GM12878 (cell line): Measurements from ENCODE around the gene CGN. TPM values are rescaled to one million over a fixed set of nuclear protein-coding genes. Genes with fewer than 3 reads are reported as not detected.

Experiments
- ATAC-seq: fragments of 200-7000 bp; cut with Tn5 transposase; 3 replicates; pipeline ENCODE4 v1.9.1; 2020; ENCODE audit warnings: mild to moderate bottlenecking, moderate library complexity
- BruUV-seq: library from RNA; stranded (reverse); fragments of 400-500 nt; replicated peaks from 2 replicates; lab custom pipeline; 2021; lab: Mats Ljungman, UMichigan
- CTCF ChIA-PET: fragments of 300-600 bp; sonication (Branson Sonifier 250); formaldehyde crosslinking; extraction: SDS; loops from one replicate; lab custom pipeline; 2021; ENCODE audit warnings: inconsistent platforms; lab: Yijun Ruan, JAX
- POLR2A ChIA-PET: fragments of 350-600 bp; formaldehyde crosslinking; extraction: SDS; loops from one replicate; lab custom pipeline; 2021; ENCODE audit warnings: inconsistent platforms; lab: Charles Lee
- RAD21 ChIA-PET: fragments of 300-600 bp; sonication (Branson Sonifier 250); formaldehyde crosslinking; loops from one replicate; lab custom pipeline; 2023; ENCODE audit warnings: antibody characterized with exemption; ENCODE audit not compliant: unreplicated experiment; lab: Charles Lee
- SMC1A ChIA-PET: fragments of 300-600 bp; sonication (Branson Sonifier 250); formaldehyde crosslinking; loops from one replicate; lab custom pipeline; 2023; ENCODE audit not compliant: unreplicated experiment, uncharacterized antibody; lab: Charles Lee
- DNase-seq: peaks from one replicate; pipeline ENCODE4 v3.0.0-alpha.2; 2011; ENCODE audit warnings: low read depth, low spot score
- FAIRE-seq: peaks from 3 replicates; lab custom pipeline; 2011; peaks lifted over from hg19 to GRCh38; lab: Jason Lieb, UNC
- H2AFZ ChIP-seq: 2 replicates; pipeline ENCODE4 v1.6.0; 2011; ENCODE audit warnings: low read depth, low read length, control low read depth; ENCODE audit not compliant: control insufficient read depth
- H3K27ac ChIP-seq: 2 replicates; pipeline ENCODE4 v1.5.1; 2011; ENCODE audit warnings: control low read depth; ENCODE audit not compliant: control insufficient read depth, insufficient read depth
- H3K27me3 ChIP-seq, 2 experiments: replicated peaks in 1 of 2; 2 replicates each; pipeline versions ENCODE4 v1.6.0 to v1.6.1; 2011; ENCODE audit warnings: low read length in 1 of 2; ENCODE audit not compliant: control insufficient read depth in 2 of 2, insufficient read depth in 2 of 2
- H3K36me3 ChIP-seq, 2 experiments: 2 replicates each; pipeline ENCODE4 v1.5.1; 2011; ENCODE audit warnings: low read length in 1 of 2; ENCODE audit not compliant: control insufficient read depth in 2 of 2, insufficient read depth in 2 of 2
- H3K4me1 ChIP-seq: 2 replicates; pipeline ENCODE4 v1.6.1; 2011; ENCODE audit warnings: mild to moderate bottlenecking, low read length, moderate library complexity, mixed read lengths; ENCODE audit not compliant: control insufficient read depth, insufficient read depth
- H3K4me2 ChIP-seq: 2 replicates; pipeline ENCODE4 v1.6.0; 2011; ENCODE audit warnings: control low read depth; ENCODE audit not compliant: control insufficient read depth, insufficient read depth
- H3K4me3 ChIP-seq: fragments of 200-600 bp; sonication (generic); 2 replicates; pipeline ENCODE4 v1.5.1; 2016
- H3K79me2 ChIP-seq: 2 replicates; pipeline ENCODE4 v1.6.0; 2011; ENCODE audit warnings: low read length; ENCODE audit not compliant: control insufficient read depth, insufficient read depth
- H3K9ac ChIP-seq: 2 replicates; pipeline ENCODE4 v1.8.0; 2011; ENCODE audit warnings: low read length, control low read depth, mixed read lengths; ENCODE audit not compliant: control insufficient read depth, insufficient read depth
- H3K9me3 ChIP-seq: replicated peaks from 3 replicates; pipeline ENCODE4 v1.5.1; 2011; ENCODE audit warnings: mild to moderate bottlenecking, low read length; ENCODE audit not compliant: control insufficient read depth, insufficient read depth
- H4K20me1 ChIP-seq: 2 replicates; pipeline ENCODE4 v1.6.0; 2011; ENCODE audit not compliant: control insufficient read depth, insufficient read depth
- FOS ChIP-seq: IDR thresholded peaks from 3 replicates; pipeline ENCODE4 v1.6.1; 2011; ENCODE audit warnings: borderline replicate concordance; ENCODE audit not compliant: insufficient read length; ENCODE audit errors: extremely low read depth
- IRF4 ChIP-seq: IDR thresholded peaks from 2 replicates; pipeline ENCODE4 v1.6.1; 2011; ENCODE audit warnings: low read depth, low read length
- SMAD1 ChIP-seq: fragments of 450-650 bp; IDR thresholded peaks from 2 replicates; pipeline ENCODE4 v1.6.1; 2018; ENCODE audit warnings: mild to moderate bottlenecking, low read depth; ENCODE audit not compliant: partially characterized antibody
- TBL1XR1 ChIP-seq: IDR thresholded peaks from 2 replicates; pipeline ENCODE4 v1.6.1; 2012; ENCODE audit warnings: low read depth, low read length, improper control_type of control experiment
- WGBS: methylation state at CpG from one replicate; pipeline ENCODE4 v1.1.6; 2016; ENCODE audit warnings: low lambda C conversion rate; ENCODE audit not compliant: insufficient replicate concordance, insufficient coverage; ENCODE audit errors: missing lambda C conversion rate; 5-methylcytosine and 5-hydroxymethylcytosine counted together
- in situ Hi-C: fragments of 300-500 bp; cut with MboI; formaldehyde crosslinking; loops from 9 replicates; pipeline ENCODE4 v1.14.3; 2018; ENCODE audit warnings: mixed read lengths
- intact Hi-C: fragments of 100-400 bp; cut with micrococcal nuclease; formaldehyde crosslinking; loops from one replicate; pipeline ENCODE4 v1.14.2; 2022; ENCODE audit not compliant: unreplicated experiment
- polyA plus RNA-seq, 11 experiments: library from polyadenylated mRNA; depleted of rRNA in 4 of 11; unstranded in 6 of 11; stranded (reverse) in 5 of 11; fragments of >200 nt; fragmentation: Nextera tagmentation in 4 of 11; fragmentation: Illumina TruSeq in 1 of 11; extraction: Ambion mirVana in 4 of 11; extraction: Trizol in 1 of 11; gene quantifications; 1 replicate in 1 of 11; 2 replicates in 10 of 11; pipeline versions ENCODE4 v1.2.1 to v1.2.3, GENCODE V29; 2011 to 2016; ENCODE audit warnings: inconsistent platforms in 2 of 11, missing spikeins in 2 of 11, low read depth in 1 of 11
- total RNA-seq, 4 experiments: library from RNA; depleted of rRNA in 3 of 4; stranded (reverse); fragments of >200 nt in 3 of 4; fragmentation: Illumina TruSeq in 1 of 4; extraction: Trizol in 1 of 4; gene quantifications; 2 replicates each; pipeline versions ENCODE4 v1.2.1 to v1.2.3, GENCODE V29; 2013 to 2021
- TF ChIP-seq, protein P1 (sequence below): IDR thresholded peaks from 2 replicates; pipeline ENCODE4 v1.6.1; 2012; ENCODE audit warnings: mild to moderate bottlenecking, low read depth, low read length
- TF ChIP-seq, protein P2 (sequence below): IDR thresholded peaks from 2 replicates; pipeline ENCODE4 v1.6.1; 2012; ENCODE audit warnings: improper control_type of control experiment, low read depth, low read length; ENCODE audit not compliant: insufficient replicate concordance

CGN gene
- total and polyA plus RNA-seq, 10 of the 15 experiments (the other 5 are each of a cell fraction or from before 2014, with no cell fraction given), result 0.11 to 6.5 (median 3.4) TPM

DNA sequence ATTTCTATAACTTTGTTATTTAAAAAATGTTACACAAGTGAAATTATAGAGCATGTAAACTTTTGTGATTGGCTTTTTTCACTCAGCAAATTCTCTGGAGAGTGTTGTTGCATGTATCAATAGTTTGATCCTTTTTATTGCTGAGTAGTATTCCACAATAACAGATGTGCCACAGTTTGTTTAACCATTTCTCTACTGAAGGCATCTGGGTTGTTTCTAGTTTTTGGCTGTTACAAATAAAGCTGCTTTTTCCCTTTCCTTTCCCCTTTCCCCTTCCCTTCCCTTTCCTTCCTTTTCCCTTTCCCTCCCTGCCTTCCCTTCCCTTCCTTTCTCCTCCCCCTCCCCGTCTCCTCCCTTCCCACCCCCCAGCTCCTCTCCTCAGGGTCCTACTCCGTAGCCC is 44.9 kb downstream of the CGN start (continued):
- TF ChIP-seq, protein P1, sequence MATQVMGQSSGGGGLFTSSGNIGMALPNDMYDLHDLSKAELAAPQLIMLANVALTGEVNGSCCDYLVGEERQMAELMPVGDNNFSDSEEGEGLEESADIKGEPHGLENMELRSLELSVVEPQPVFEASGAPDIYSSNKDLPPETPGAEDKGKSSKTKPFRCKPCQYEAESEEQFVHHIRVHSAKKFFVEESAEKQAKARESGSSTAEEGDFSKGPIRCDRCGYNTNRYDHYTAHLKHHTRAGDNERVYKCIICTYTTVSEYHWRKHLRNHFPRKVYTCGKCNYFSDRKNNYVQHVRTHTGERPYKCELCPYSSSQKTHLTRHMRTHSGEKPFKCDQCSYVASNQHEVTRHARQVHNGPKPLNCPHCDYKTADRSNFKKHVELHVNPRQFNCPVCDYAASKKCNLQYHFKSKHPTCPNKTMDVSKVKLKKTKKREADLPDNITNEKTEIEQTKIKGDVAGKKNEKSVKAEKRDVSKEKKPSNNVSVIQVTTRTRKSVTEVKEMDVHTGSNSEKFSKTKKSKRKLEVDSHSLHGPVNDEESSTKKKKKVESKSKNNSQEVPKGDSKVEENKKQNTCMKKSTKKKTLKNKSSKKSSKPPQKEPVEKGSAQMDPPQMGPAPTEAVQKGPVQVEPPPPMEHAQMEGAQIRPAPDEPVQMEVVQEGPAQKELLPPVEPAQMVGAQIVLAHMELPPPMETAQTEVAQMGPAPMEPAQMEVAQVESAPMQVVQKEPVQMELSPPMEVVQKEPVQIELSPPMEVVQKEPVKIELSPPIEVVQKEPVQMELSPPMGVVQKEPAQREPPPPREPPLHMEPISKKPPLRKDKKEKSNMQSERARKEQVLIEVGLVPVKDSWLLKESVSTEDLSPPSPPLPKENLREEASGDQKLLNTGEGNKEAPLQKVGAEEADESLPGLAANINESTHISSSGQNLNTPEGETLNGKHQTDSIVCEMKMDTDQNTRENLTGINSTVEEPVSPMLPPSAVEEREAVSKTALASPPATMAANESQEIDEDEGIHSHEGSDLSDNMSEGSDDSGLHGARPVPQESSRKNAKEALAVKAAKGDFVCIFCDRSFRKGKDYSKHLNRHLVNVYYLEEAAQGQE, result no peak

DNA sequence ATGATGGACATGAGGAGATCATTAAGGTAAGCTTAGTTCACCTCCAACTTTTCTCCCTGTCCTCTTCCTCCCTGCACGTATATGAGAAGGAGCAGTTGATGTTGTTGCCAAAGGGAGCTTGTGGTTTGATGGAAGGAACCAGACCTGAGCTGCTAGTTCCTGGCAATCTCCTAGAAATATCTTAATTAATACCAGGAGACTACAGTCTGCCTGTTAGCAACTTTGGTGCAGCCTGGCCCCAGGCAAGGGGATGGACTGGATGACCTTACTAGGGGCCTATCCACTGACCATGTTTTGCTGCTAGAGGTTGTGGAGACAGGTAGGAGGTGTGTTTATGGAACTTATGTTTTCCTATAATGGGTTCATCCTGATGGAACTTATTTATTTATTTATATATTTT is 51.5 kb downstream of the CGN start:
- H3K79me2 ChIP-seq, result no peaks in the 10 kb centered on the region
- POLR2A ChIA-PET, result no interaction called here
- WGBS, result 40% methylated on average over 1 of the region's 1 CpG
- H3K36me3 ChIP-seq, result no peaks in the 10 kb centered on the region
- H3K4me1 ChIP-seq, result no peaks in the 10 kb centered on the region
- H3K4me2 ChIP-seq, result no peak overlapping the region
- FAIRE-seq (no peak), DNase-seq (no peak), ATAC-seq (no peak)
- in situ Hi-C loops, result no loop called here
- BruUV-seq, result no TSS peak
- H3K9ac ChIP-seq, result no peak overlapping the region
- no peaks in the 10 kb centered on the region for H4K20me1 ChIP-seq
- TF ChIP-seq IRF4 (no peak), SMAD1 (no peak), TBL1XR1 (no peak), FOS (no peak)
- TF ChIP-seq, protein P2, sequence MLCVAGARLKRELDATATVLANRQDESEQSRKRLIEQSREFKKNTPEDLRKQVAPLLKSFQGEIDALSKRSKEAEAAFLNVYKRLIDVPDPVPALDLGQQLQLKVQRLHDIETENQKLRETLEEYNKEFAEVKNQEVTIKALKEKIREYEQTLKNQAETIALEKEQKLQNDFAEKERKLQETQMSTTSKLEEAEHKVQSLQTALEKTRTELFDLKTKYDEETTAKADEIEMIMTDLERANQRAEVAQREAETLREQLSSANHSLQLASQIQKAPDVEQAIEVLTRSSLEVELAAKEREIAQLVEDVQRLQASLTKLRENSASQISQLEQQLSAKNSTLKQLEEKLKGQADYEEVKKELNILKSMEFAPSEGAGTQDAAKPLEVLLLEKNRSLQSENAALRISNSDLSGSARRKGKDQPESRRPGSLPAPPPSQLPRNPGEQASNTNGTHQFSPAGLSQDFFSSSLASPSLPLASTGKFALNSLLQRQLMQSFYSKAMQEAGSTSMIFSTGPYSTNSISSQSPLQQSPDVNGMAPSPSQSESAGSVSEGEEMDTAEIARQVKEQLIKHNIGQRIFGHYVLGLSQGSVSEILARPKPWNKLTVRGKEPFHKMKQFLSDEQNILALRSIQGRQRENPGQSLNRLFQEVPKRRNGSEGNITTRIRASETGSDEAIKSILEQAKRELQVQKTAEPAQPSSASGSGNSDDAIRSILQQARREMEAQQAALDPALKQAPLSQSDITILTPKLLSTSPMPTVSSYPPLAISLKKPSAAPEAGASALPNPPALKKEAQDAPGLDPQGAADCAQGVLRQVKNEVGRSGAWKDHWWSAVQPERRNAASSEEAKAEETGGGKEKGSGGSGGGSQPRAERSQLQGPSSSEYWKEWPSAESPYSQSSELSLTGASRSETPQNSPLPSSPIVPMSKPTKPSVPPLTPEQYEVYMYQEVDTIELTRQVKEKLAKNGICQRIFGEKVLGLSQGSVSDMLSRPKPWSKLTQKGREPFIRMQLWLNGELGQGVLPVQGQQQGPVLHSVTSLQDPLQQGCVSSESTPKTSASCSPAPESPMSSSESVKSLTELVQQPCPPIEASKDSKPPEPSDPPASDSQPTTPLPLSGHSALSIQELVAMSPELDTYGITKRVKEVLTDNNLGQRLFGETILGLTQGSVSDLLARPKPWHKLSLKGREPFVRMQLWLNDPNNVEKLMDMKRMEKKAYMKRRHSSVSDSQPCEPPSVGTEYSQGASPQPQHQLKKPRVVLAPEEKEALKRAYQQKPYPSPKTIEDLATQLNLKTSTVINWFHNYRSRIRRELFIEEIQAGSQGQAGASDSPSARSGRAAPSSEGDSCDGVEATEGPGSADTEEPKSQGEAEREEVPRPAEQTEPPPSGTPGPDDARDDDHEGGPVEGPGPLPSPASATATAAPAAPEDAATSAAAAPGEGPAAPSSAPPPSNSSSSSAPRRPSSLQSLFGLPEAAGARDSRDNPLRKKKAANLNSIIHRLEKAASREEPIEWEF, result no peak
- TF ChIP-seq, all 136 proteins: peak for 0
- no peak overlapping the region for H2AFZ ChIP-seq
- intact Hi-C loops, result no loop called here
- RAD21 ChIA-PET, result no interaction called here
- no peak overlapping the region for H3K4me3 ChIP-seq
- no peaks in the 10 kb centered on the region for H3K9me3 ChIP-seq
- CTCF ChIA-PET, result no interaction called here
- H3K27ac ChIP-seq, result no peak overlapping the region
- H3K27me3 ChIP-seq, result no peaks in the 10 kb centered on the region
- SMC1A ChIA-PET, result no interaction called here
